Psoas muscle (tissue), 8 donors: ENCODE results near the gene CRIP3. TPM values are rescaled to one million over a fixed set of nuclear protein-coding genes. Genes with fewer than 3 reads are reported as not detected.

Experiments
- ATAC-seq, 4 donors: fragments of 200-7000 bp; cut with Tn5 transposase; one replicate each; pipeline ENCODE4 v1.9.1; 2020; ENCODE audit warnings: moderate library complexity in 3 of 4, mild to moderate bottlenecking in 2 of 4
- DNase-seq, 2 donors: peaks; one replicate each; pipeline ENCODE4 v3.0.0-alpha.2; 2020
- H3K27ac ChIP-seq: fragments of 200-600 bp; one replicate; pipeline ENCODE4 v1.8.0; 2022
- H3K27me3 ChIP-seq, 3 donors: fragments of 200-600 bp in 1 of 3; one replicate each; pipeline versions ENCODE4 v1.6.1 to v1.8.0; 2013 to 2022; ENCODE audit warnings: low read length in 2 of 3, mild to moderate bottlenecking in 2 of 3, moderate library complexity in 1 of 3; ENCODE audit not compliant: insufficient read depth in 3 of 3
- H3K36me3 ChIP-seq, 2 donors: fragments of 200-600 bp in 1 of 2; one replicate each; pipeline versions ENCODE4 v1.6.1 to v1.8.0; 2013 to 2022; ENCODE audit warnings: low read depth in 1 of 2, mild to moderate bottlenecking in 1 of 2, moderate library complexity in 1 of 2; ENCODE audit not compliant: insufficient read depth in 1 of 2
- H3K4me1 ChIP-seq: fragments of 200-600 bp; one replicate; pipeline ENCODE4 v1.8.0; 2022
- H3K4me3 ChIP-seq: fragments of 200-600 bp; one replicate; pipeline ENCODE4 v1.8.0; 2022; ENCODE audit warnings: mild to moderate bottlenecking
- H3K9me3 ChIP-seq: fragments of 200-600 bp; one replicate; pipeline ENCODE4 v1.8.0; 2022
- WGBS, 3 donors: extraction: QIAGEN DNeasy Blood & Tissue Kit; methylation state at CpG; one replicate each; pipeline versions ENCODE4 v1.1.6 to v1.1.7; 2013; 5-methylcytosine and 5-hydroxymethylcytosine counted together
- intact Hi-C, 2 donors: fragments of 100-400 bp; cut with DNase I; formaldehyde crosslinking; loops; one replicate each; pipeline versions ENCODE4 v1.11.0 to v1.14.2; 2022
- polyA plus RNA-seq, 3 donors: library from polyadenylated mRNA; stranded (reverse); fragments of 200-250 nt; gene quantifications; one replicate each; pipeline ENCODE4 v1.2.3, GENCODE V29; 2013
- total RNA-seq, 4 donors: library from RNA; stranded (reverse); fragmentation: NEBNext Ultra II Directional in 2 of 4; extraction: Animal tissue kit (Norgen Biotek cat#: 25700) in 2 of 4; gene quantifications; one replicate each; pipeline versions ENCODE4 v1.2.1 to v1.2.4, GENCODE V29; 2021 to 2023
- TF ChIP-seq, protein P1 (sequence below): fragments of 200-600 bp; IDR thresholded peaks from one replicate; pipeline ENCODE4 v1.8.0; 2022; ENCODE audit warnings: antibody characterized with exemption
- donor health status: healthy with polysubstance abuse.
- donor health status: DM: no; HTN: no; CAD: no; lungs with moderate emphysema.
- donor health status: Bipolar disorder and iron deficiency.
- donor health status: healthy.
- donor health status: DM: yes; HTN: yes; CAD: no.
- donor health status: DM: no; HTN: no; CAD: no.
- donor health status: DM: no; HTN: no; CAD: no.
- donor health status: DM: yes; HTN: yes; CAD: no.

The CRIP3 gene
- total and polyA plus RNA-seq, 7 donors, result 0.05 to 0.47 (median 0.12) TPM; not detected in 3

DNA sequence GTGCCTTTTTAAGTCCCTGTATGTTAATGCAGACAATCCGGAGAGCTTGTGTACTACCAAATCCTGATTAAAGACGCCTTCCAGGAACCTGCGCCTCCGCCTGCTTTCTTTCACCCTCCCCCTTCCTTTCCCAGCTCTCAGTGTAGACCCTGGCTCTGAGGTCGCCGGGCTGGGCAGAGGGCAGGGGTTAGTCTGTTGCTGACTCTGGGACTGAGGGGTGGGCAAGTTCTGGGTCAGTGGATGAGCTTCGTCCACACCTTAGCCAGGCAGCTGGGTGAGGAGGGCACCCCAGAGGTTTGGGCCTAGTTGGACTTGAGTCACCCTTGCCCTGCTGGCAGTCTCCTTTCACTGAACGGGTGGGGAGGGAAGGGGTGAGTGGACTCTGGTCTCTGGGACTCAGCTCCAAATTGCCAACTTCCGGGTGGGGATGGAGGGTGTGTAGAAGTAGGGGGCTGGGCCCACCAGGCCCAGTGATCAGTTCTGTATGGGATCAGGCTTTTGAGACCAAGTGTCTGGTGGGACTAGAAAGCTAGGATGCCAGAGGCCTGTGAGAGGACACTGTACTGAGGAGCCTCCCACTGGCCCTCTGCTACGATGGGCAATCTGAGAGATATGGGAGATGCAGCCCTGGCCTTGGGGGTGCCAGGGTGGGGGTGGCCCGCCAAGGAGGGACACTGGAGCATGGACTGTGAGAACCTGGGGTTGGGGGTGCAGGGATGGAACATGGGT is 31.9 kb downstream of the CRIP3 start:
- intact Hi-C loops, result no loop called here
- H3K27ac ChIP-seq, result no peak overlapping the region
- H3K4me1 ChIP-seq, result no peaks in the 10 kb centered on the region
- no peak for ATAC-seq
- no peak for DNase-seq
- no peaks in the 10 kb centered on the region for H3K9me3 ChIP-seq
- H3K4me3 ChIP-seq, result no peak overlapping the region
- peaks cover 0 to 65% (median 21%) of the 10 kb centered on the region in 3 donors for H3K27me3 ChIP-seq
- TF ChIP-seq, protein P1, sequence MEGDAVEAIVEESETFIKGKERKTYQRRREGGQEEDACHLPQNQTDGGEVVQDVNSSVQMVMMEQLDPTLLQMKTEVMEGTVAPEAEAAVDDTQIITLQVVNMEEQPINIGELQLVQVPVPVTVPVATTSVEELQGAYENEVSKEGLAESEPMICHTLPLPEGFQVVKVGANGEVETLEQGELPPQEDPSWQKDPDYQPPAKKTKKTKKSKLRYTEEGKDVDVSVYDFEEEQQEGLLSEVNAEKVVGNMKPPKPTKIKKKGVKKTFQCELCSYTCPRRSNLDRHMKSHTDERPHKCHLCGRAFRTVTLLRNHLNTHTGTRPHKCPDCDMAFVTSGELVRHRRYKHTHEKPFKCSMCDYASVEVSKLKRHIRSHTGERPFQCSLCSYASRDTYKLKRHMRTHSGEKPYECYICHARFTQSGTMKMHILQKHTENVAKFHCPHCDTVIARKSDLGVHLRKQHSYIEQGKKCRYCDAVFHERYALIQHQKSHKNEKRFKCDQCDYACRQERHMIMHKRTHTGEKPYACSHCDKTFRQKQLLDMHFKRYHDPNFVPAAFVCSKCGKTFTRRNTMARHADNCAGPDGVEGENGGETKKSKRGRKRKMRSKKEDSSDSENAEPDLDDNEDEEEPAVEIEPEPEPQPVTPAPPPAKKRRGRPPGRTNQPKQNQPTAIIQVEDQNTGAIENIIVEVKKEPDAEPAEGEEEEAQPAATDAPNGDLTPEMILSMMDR, result no peak
- no peaks in the 10 kb centered on the region for H3K36me3 ChIP-seq
- WGBS, 3 donors, result 82 to 84% (median 83%) methylated on average over 11 of the region's 11 CpGs

DNA sequence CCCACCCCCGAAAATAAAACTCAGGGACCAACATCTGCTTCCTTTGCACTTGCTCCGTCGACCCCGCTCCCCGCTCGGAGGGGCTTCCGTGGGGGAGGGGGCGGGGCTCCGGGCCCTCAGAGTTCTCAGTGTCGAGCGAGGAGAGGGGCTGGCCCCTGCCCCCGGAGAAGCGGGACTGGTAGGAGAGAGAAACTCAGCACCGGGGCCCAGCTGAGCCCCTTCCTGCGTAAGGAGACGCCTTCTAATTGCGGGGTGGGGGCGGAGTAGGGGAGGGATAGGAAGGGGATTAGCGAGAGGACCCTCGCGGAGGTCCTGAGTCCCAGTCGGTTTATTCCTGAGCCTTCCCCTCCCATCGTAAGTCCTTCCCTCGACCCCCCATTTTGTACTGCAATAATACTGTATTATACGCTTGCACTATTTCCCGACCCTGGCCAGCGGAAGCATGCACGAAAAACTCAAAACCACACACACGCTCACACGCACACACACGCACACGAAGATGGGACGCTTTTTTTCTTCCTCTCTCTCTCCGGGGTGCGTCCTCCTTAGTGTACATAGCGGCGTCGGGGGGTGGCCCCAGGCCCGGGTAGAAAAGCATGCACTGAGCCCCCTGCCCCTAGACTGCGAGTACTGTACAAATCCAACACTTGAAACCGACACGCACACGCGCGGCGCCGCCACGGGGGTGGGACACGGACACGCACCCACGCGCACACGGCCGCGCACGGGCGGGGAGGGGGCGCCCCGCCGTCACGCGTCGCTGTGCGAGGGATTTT is 32.6 kb downstream of the CRIP3 start:
- Histone ChIP-seq H3K4me1 (no peaks in the 10 kb centered on the region), H3K27me3 (peaks cover 0 to 61% (median 22%) of the 10 kb centered on the region in 3 donors), H3K4me3 (peak overlapping the region; percentile 59), H3K27ac (no peak overlapping the region), H3K36me3 (no peaks in the 10 kb centered on the region), H3K9me3 (no peaks in the 10 kb centered on the region)
- whole genome bisulfite sequencing, 3 donors, result 17 to 25% (median 22%) methylated on average over 61 to 64 of the region's 64 CpGs
- TF ChIP-seq, protein P1, result no peak
- DNase-seq (no peak), ATAC-seq (no peak)
- intact Hi-C loops, result no loop called here

DNA sequence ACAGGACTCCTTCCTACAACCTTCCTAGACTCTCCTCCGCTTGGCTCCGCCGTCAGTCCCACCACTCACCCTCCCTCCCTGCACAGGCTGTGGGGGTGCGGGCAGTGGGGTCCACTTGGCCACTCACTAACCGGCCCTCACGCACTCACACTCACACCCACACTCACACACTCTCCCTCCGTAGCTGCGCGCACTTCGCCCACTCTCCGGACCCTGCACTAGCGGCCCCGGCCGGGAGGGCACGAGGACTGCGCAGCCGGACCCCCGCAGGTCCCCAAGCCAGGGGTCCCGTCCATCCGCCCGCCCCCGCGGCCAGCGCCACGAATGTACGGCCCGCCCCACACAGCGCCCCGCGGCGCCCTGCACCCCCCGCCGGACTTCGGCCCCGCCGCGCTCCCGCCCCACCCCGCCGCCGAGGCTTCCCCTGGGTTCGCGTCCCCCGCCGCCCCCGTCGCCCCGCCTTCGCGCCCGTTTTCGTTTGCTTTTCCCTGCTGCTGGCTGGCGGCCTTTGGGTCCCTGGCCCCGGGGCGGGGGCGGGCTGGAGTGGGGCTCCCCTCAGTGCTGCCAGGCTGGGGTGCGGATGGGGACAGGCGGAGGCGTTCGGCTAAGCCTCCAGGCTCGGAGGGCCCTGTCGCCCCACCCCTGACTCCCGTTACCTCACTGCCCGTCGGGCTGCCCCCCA is 33.6 kb downstream of the CRIP3 start:
- WGBS, 3 donors, result 3 to 4% (median 3%) methylated on average over 31 to 65 of the region's 65 CpGs
- intact Hi-C loops, result no loop called here
- peaks cover 0 to 51% (median 21%) of the 10 kb centered on the region in 3 donors for H3K27me3 ChIP-seq
- H3K27ac ChIP-seq, result no peak overlapping the region
- TF ChIP-seq, protein P1, result no peak
- DNase-seq, result no peak
- peak overlapping the region; percentile 59 for H3K4me3 ChIP-seq
- no peaks in the 10 kb centered on the region for H3K36me3 ChIP-seq
- no peaks in the 10 kb centered on the region for H3K9me3 ChIP-seq
- ATAC-seq, result peak in 2 of 4 donors; percentile 24 to 26
- H3K4me1 ChIP-seq, result no peaks in the 10 kb centered on the region

DNA sequence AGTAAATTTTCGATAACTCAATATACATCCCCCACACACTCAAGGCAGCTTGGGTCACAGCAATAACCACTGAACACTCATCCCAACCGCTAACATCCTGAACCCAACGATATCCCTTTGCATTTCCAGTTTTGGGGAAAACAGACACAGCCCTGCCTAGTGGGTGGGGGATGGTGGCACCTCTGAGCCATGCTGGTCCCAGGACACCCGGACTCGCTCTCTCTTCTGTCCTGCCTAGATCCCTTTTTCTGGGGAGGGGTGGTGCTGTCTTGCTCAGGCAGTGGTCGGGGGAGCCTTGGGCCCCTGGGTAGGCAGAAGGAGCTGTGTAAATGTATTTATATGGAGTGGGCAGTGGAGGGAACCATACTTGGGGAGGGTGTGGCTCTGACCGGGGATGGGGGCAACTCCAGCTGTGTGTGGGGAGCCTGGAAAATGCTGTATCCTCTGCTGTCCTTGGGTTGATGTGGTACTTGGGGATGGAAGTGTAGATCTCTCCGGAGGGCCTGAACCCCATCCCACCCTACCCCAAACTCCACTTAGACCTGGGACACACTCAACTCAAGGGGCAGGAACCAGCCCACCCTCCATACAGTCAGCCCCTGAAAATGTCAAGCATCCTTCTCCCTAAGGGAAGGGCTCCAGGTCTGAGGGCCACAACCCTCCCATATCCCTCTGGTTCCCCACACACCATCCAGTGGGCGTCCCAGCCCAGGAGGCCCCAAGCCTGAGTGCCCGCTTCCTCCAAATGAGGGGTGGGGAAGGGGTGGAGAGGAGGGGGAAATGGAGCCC is 34.3 kb downstream of the CRIP3 start:
- H3K27me3 ChIP-seq, result peaks cover 0 to 45% (median 19%) of the 10 kb centered on the region in 3 donors
- H3K4me1 ChIP-seq, result peaks cover 4% of the 10 kb centered on the region
- no peak for ATAC-seq
- WGBS, 3 donors, result 71 to 75% (median 74%) methylated on average over 8 to 10 of the region's 10 CpGs
- TF ChIP-seq, protein P1, result no peak
- no peak for DNase-seq
- H3K27ac ChIP-seq, result no peak overlapping the region
- H3K36me3 ChIP-seq, result no peaks in the 10 kb centered on the region
- H3K9me3 ChIP-seq, result no peaks in the 10 kb centered on the region
- H3K4me3 ChIP-seq, result no peak overlapping the region
- intact Hi-C loops, result no loop called here
